Loucy (cell line): ENCODE data around the gene WDR31.

Source experiments
- H2AFZ ChIP-seq: fragments of 200-600 bp; sonication (generic); 2 replicates; pipeline ENCODE4 v1.6.0; 2016; ENCODE audit warnings: antibody characterized with exemption, mild to moderate bottlenecking, low read length, moderate library complexity
- H3F3A ChIP-seq: fragments of 200-600 bp; 2 replicates; pipeline ENCODE4 v1.6.0; 2016; ENCODE audit warnings: antibody characterized with exemption, low read depth, mild to moderate bottlenecking
- H3K27me3 ChIP-seq: fragments of 200-600 bp; sonication (generic); 2 replicates; pipeline ENCODE4 v1.6.1; 2014; ENCODE audit warnings: low read length, mild to moderate bottlenecking; ENCODE audit not compliant: insufficient read depth, poor library complexity, severe bottlenecking
- H3K36me3 ChIP-seq: fragments of 200-600 bp; sonication (generic); 2 replicates; pipeline ENCODE4 v1.6.1; 2016; ENCODE audit warnings: low read length; ENCODE audit not compliant: insufficient read depth
- H3K4me1 ChIP-seq: fragments of 200-600 bp; sonication (generic); 2 replicates; pipeline ENCODE4 v1.5.1; 2014; ENCODE audit warnings: low read length, mild to moderate bottlenecking; ENCODE audit not compliant: insufficient read depth, poor library complexity, severe bottlenecking
- H3K4me2 ChIP-seq: fragments of 200-600 bp; sonication (generic); 2 replicates; pipeline ENCODE4 v1.6.0; 2014; ENCODE audit warnings: antibody characterized with exemption, low read length, low read depth, mild to moderate bottlenecking; ENCODE audit not compliant: poor library complexity, severe bottlenecking
- H3K4me3 ChIP-seq: fragments of 200-600 bp; sonication (generic); 2 replicates; pipeline ENCODE4 v1.5.1; 2014; ENCODE audit warnings: low read length, mild to moderate bottlenecking, mixed read lengths; ENCODE audit not compliant: poor library complexity, severe bottlenecking
- H3K79me2 ChIP-seq: fragments of 200-600 bp; sonication (generic); 2 replicates; pipeline ENCODE4 v1.6.1; 2014; ENCODE audit warnings: low read length; ENCODE audit not compliant: insufficient read depth
- H3K9ac ChIP-seq: fragments of 200-600 bp; sonication (generic); 2 replicates; pipeline ENCODE4 v1.6.0; 2014; ENCODE audit warnings: mild to moderate bottlenecking, low read depth, low read length, moderate library complexity; ENCODE audit not compliant: poor library complexity, severe bottlenecking
- H3K9me2 ChIP-seq: fragments of 200-600 bp; sonication (generic); replicated peaks from 2 replicates; pipeline ENCODE4 v1.6.1; 2016; ENCODE audit warnings: low read depth, low read length, mixed read lengths
- H3K9me3 ChIP-seq: fragments of 200-600 bp; sonication (generic); 2 replicates; pipeline ENCODE4 v1.6.1; 2014; ENCODE audit warnings: mild to moderate bottlenecking, antibody characterized with exemption, low read length, low read depth; ENCODE audit not compliant: insufficient read depth
- H4K20me1 ChIP-seq: fragments of 200-600 bp; sonication (generic); 2 replicates; pipeline ENCODE4 v1.6.0; 2014; ENCODE audit warnings: antibody characterized with exemption, low read length, mild to moderate bottlenecking; ENCODE audit not compliant: insufficient read depth, poor library complexity, severe bottlenecking
- CTCF ChIP-seq: fragments of 200-600 bp; sonication (generic); conservative IDR thresholded peaks from 2 replicates; pipeline ENCODE4 v1.5.1; 2014; ENCODE audit warnings: mild to moderate bottlenecking, antibody characterized with exemption, low read length
- EZH2phosphoT487 ChIP-seq: fragments of 200-600 bp; IDR thresholded peaks from 2 replicates; pipeline ENCODE4 v1.6.1; 2018; ENCODE audit warnings: antibody characterized with exemption, mild to moderate bottlenecking, moderate library complexity, borderline replicate concordance

Gene WDR31

GRCh38 chr9:113372059-113372458 is 32.0 kb upstream of the WDR31 start:
- no peaks in the 10 kb centered on the region for H3K4me1 ChIP-seq
- no peak overlapping the region for H2AFZ ChIP-seq
- no peak overlapping the region for H3K9ac ChIP-seq
- no peak overlapping the region for H3K4me3 ChIP-seq
- H3K9me2 ChIP-seq, result no peaks in the 10 kb centered on the region
- H3F3A ChIP-seq, result no peaks in the 10 kb centered on the region
- no peaks in the 10 kb centered on the region for H3K9me3 ChIP-seq
- H3K4me2 ChIP-seq, result no peak overlapping the region
- H3K27me3 ChIP-seq, result no peaks in the 10 kb centered on the region
- TF ChIP-seq EZH2phosphoT487, result no peak
- TF ChIP-seq CTCF, result no peak
- no peaks in the 10 kb centered on the region for H3K36me3 ChIP-seq
- H4K20me1 ChIP-seq, result no peaks in the 10 kb centered on the region
- peaks cover 15% of the 10 kb centered on the region for H3K79me2 ChIP-seq

GRCh38 chr9:113370806-113371325 is 30.8 kb upstream of the WDR31 start:
- Histone ChIP-seq H4K20me1 (no peaks in the 10 kb centered on the region), H3K9ac (no peak overlapping the region), H3K4me2 (no peak overlapping the region), H3K27me3 (no peaks in the 10 kb centered on the region), H2AFZ (no peak overlapping the region), H3K4me3 (no peak overlapping the region), H3K36me3 (no peaks in the 10 kb centered on the region), H3F3A (no peaks in the 10 kb centered on the region), H3K4me1 (no peaks in the 10 kb centered on the region), H3K9me3 (no peaks in the 10 kb centered on the region), H3K9me2 (no peaks in the 10 kb centered on the region), H3K79me2 (peaks cover 7% of the 10 kb centered on the region; the same call in 1 of the 2 replicates)
- TF ChIP-seq EZH2phosphoT487 (no peak), CTCF (no peak)

- no peak for TF ChIP-seq EZH2phosphoT487
- TF ChIP-seq CTCF, result no peak
- H3K9me3 ChIP-seq, result no peaks in the 10 kb centered on the region
- H3K4me1 ChIP-seq, result no peaks in the 10 kb centered on the region
- no peaks in the 10 kb centered on the region for H3K36me3 ChIP-seq
- H3K4me2 ChIP-seq, result no peak overlapping the region
- H2AFZ ChIP-seq, result no peak overlapping the region
- no peaks in the 10 kb centered on the region for H3K79me2 ChIP-seq
- H3K9ac ChIP-seq, result no peak overlapping the region
- H3F3A ChIP-seq, result no peaks in the 10 kb centered on the region
- H3K4me3 ChIP-seq, result no peak overlapping the region
- H4K20me1 ChIP-seq, result no peaks in the 10 kb centered on the region
- H3K27me3 ChIP-seq, result no peaks in the 10 kb centered on the region
- H3K9me2 ChIP-seq, result no peaks in the 10 kb centered on the region
Observed at GRCh38 chr9:113369855-113370140, 29.7 kb upstream of the WDR31 start.
